H9 (cell line): ENCODE data around the gene LNX2. TPM values are rescaled to one million over a fixed set of nuclear protein-coding genes. Genes with fewer than 3 reads are reported as not detected.

Source experiments
- DNase-seq: peaks from one replicate; pipeline ENCODE4 v3.0.0-alpha.2; 2017
- H2AFZ ChIP-seq: one replicate; pipeline ENCODE4 v1.6.1; 2013; ENCODE audit warnings: mild to moderate bottlenecking, low read length, control low read depth, moderate library complexity
- H2AK5ac ChIP-seq: 2 replicates; pipeline ENCODE4 v1.6.1; 2013; ENCODE audit warnings: low read length, control low read depth, mixed read lengths; ENCODE audit not compliant: insufficient read length
- H2BK120ac ChIP-seq: one replicate; pipeline ENCODE4 v1.6.1; 2013; ENCODE audit warnings: low read depth, mild to moderate bottlenecking, low read length, control low read depth, inconsistent platforms; ENCODE audit not compliant: poor library complexity, severe bottlenecking
- H2BK12ac ChIP-seq: 2 replicates; pipeline ENCODE4 v1.6.1; 2013; ENCODE audit warnings: low read length, control low read depth, mixed read lengths, low read depth; ENCODE audit not compliant: insufficient read length
- H2BK15ac ChIP-seq: 2 replicates; pipeline ENCODE4 v1.6.1; 2013; ENCODE audit warnings: low read depth, low read length, control low read depth
- H2BK20ac ChIP-seq: one replicate; pipeline ENCODE4 v1.6.1; 2013; ENCODE audit warnings: low read depth, mild to moderate bottlenecking, low read length, control low read depth, inconsistent platforms; ENCODE audit not compliant: poor library complexity, severe bottlenecking
- H2BK5ac ChIP-seq: 2 replicates; pipeline ENCODE4 v1.6.1; 2013; ENCODE audit warnings: low read length, control low read depth, mixed read lengths; ENCODE audit not compliant: insufficient read length
- H3K14ac ChIP-seq: 2 replicates; pipeline ENCODE4 v1.6.1; 2013; ENCODE audit warnings: low read length, control low read depth; ENCODE audit not compliant: insufficient read depth
- H3K18ac ChIP-seq: 2 replicates; pipeline ENCODE4 v1.6.1; 2013; ENCODE audit warnings: low read depth, mild to moderate bottlenecking, mixed read lengths, low read length, control low read depth; ENCODE audit not compliant: insufficient read length
- H3K23ac ChIP-seq: 2 replicates; pipeline ENCODE4 v1.6.1; 2013; ENCODE audit warnings: low read length, control low read depth, mixed read lengths, low read depth; ENCODE audit not compliant: insufficient read length
- H3K23me2 ChIP-seq: 2 replicates; pipeline ENCODE4 v1.6.1; 2013; ENCODE audit warnings: low read depth, mild to moderate bottlenecking, mixed read lengths, low read length, control low read depth; ENCODE audit not compliant: insufficient read length, poor library complexity, severe bottlenecking
- H3K27ac ChIP-seq: 2 replicates; pipeline ENCODE4 v1.5.1; 2013; ENCODE audit warnings: low read length, control low read depth, mixed read lengths, low read depth; ENCODE audit not compliant: insufficient read length
- H3K27me3 ChIP-seq: 2 replicates; pipeline ENCODE4 v1.6.1; 2013; ENCODE audit warnings: low read length, control low read depth, inconsistent platforms; ENCODE audit not compliant: insufficient read depth
- H3K4ac ChIP-seq: 2 replicates; pipeline ENCODE4 v1.6.1; 2013; ENCODE audit warnings: low read depth, mild to moderate bottlenecking, control low read depth, inconsistent platforms, low read length, moderate library complexity
- H3K4me1 ChIP-seq: 2 replicates; pipeline ENCODE4 v1.6.1; 2013; ENCODE audit warnings: low read length, control low read depth, inconsistent platforms; ENCODE audit not compliant: insufficient read depth
- H3K4me2 ChIP-seq: 2 replicates; pipeline ENCODE4 v1.6.1; 2013; ENCODE audit warnings: low read length, control low read depth, mixed read lengths; ENCODE audit not compliant: insufficient read length, insufficient read depth
- H3K56ac ChIP-seq: 2 replicates; pipeline ENCODE4 v1.6.1; 2013; ENCODE audit warnings: low read depth, mild to moderate bottlenecking, mixed read lengths, low read length, control low read depth; ENCODE audit not compliant: insufficient read length
- H3K79me1 ChIP-seq: 2 replicates; pipeline ENCODE4 v1.6.1; 2013; ENCODE audit warnings: low read depth, mild to moderate bottlenecking, moderate library complexity, low read length, control low read depth, inconsistent platforms; ENCODE audit not compliant: insufficient read depth, poor library complexity, severe bottlenecking
- H3K79me2 ChIP-seq: 2 replicates; pipeline ENCODE4 v1.6.1; 2013; ENCODE audit warnings: low read length, control low read depth, inconsistent platforms; ENCODE audit not compliant: insufficient read depth
- H3K9ac ChIP-seq: 2 replicates; pipeline ENCODE4 v1.6.1; 2013; ENCODE audit warnings: low read length, control low read depth, mixed read lengths; ENCODE audit not compliant: insufficient read length; ENCODE audit errors: extremely low read depth
- H3K9me3 ChIP-seq: one replicate; pipeline ENCODE4 v1.6.1; 2013; ENCODE audit warnings: low read depth, low read length, inconsistent platforms; ENCODE audit not compliant: control insufficient read depth
- H3T11ph ChIP-seq: one replicate; pipeline ENCODE4 v1.6.1; 2013; ENCODE audit warnings: mild to moderate bottlenecking, low read length, control low read depth, inconsistent platforms
- H4K20me1 ChIP-seq: one replicate; pipeline ENCODE4 v1.6.1; 2013; ENCODE audit not compliant: control insufficient read depth, insufficient read length, insufficient read depth
- H4K5ac ChIP-seq: 2 replicates; pipeline ENCODE4 v1.6.1; 2013; ENCODE audit warnings: low read depth, mild to moderate bottlenecking, mixed read lengths, low read length, control low read depth; ENCODE audit not compliant: insufficient read length
- H4K8ac ChIP-seq: replicated peaks from 2 replicates; pipeline ENCODE4 v1.6.1; 2013; ENCODE audit warnings: low read length, control low read depth, mixed read lengths, low read depth; ENCODE audit not compliant: insufficient read length
- H4K91ac ChIP-seq: 2 replicates; pipeline ENCODE4 v1.6.1; 2013; ENCODE audit warnings: low read depth, mild to moderate bottlenecking, moderate library complexity, mixed read lengths, low read length, control low read depth; ENCODE audit not compliant: insufficient read length
- H3K27ac Mint-ChIP-seq, 3 experiments: 2 replicates in 2 of 3; 3 replicates in 1 of 3; pipeline ENCODE4 v1.8.0; 2020 to 2021; ENCODE audit warnings: mixed read lengths in 3 of 3, mild to moderate bottlenecking in 1 of 3, moderate library complexity in 1 of 3
- H3K27me3 Mint-ChIP-seq: 2 replicates; pipeline ENCODE4 v1.8.0; 2021; ENCODE audit warnings: low read depth, mild to moderate bottlenecking, moderate library complexity, mixed read lengths
- H3K36me3 Mint-ChIP-seq, 3 experiments: 2 replicates in 2 of 3; 3 replicates in 1 of 3; pipeline ENCODE4 v1.8.0; 2020 to 2021; ENCODE audit warnings: low read depth in 3 of 3, mixed read lengths in 3 of 3; ENCODE audit not compliant: insufficient read depth in 1 of 3
- H3K4me1 Mint-ChIP-seq, 2 experiments: 2 replicates each; pipeline ENCODE4 v1.8.0; 2020; ENCODE audit warnings: mixed read lengths in 2 of 2
- H3K4me3 Mint-ChIP-seq, 2 experiments: 2 replicates in 1 of 2; 3 replicates in 1 of 2; pipeline ENCODE4 v1.8.0; 2020 to 2021; ENCODE audit warnings: mild to moderate bottlenecking in 2 of 2, mixed read lengths in 2 of 2, moderate library complexity in 1 of 2
- H3K9me3 Mint-ChIP-seq, 2 experiments: 2 replicates in 1 of 2; 3 replicates in 1 of 2; pipeline ENCODE4 v1.8.0; 2020; ENCODE audit warnings: mild to moderate bottlenecking in 2 of 2, mixed read lengths in 2 of 2, moderate library complexity in 1 of 2
- CTCF ChIP-seq: fragments of 200-600 bp; sonication (generic); conservative IDR thresholded peaks from 3 replicates; pipeline ENCODE4 v1.8.0; 2021; ENCODE audit warnings: antibody characterized with exemption, mild to moderate bottlenecking
- WGBS: extraction: QIAGEN DNeasy Blood & Tissue Kit; methylation state at CpG from one replicate; pipeline ENCODE4 v1.1.7; 2013; ENCODE audit warnings: missing lambda C conversion rate, low lambda C conversion rate, mixed read lengths; ENCODE audit not compliant: insufficient read length; ENCODE audit errors: extremely low coverage; 5-methylcytosine and 5-hydroxymethylcytosine counted together
- total RNA-seq: library from RNA; stranded (reverse); gene quantifications from 2 replicates; pipeline ENCODE4 v1.2.1, GENCODE V29; 2021

LNX2 gene
- total RNA-seq, 1 experiment from 2014 or later: 12.4 TPM

GRCh38 chr13:27650312-27650711 is 30.0 kb upstream of the LNX2 start:
- Histone ChIP-seq H3K4ac (no peak overlapping the region), H3K18ac (no peak overlapping the region), H3K56ac (no peak overlapping the region), H3K14ac (no peak overlapping the region), H3K4me1 (peaks cover 2% of the 10 kb centered on the region; the same call in 1 of the 2 replicates), H3K79me2 (no peaks in the 10 kb centered on the region), H4K8ac (no peak overlapping the region), H2BK20ac (no peak overlapping the region), H3K4me2 (no peak overlapping the region), H3K9ac (no peak overlapping the region), H3K27ac (no peak overlapping the region), H4K20me1 (no peaks in the 10 kb centered on the region), H2BK5ac (no peak overlapping the region), H2AFZ (no peak overlapping the region), H3K9me3 (peaks cover 21% of the 10 kb centered on the region), H3K23ac (no peak overlapping the region), H2AK5ac (no peak overlapping the region), H2BK12ac (no peak overlapping the region), H3T11ph (no peak overlapping the region), H3K27me3 (no peaks in the 10 kb centered on the region), H2BK15ac (no peak overlapping the region), H4K5ac (no peak overlapping the region), H3K79me1 (no peaks in the 10 kb centered on the region), H2BK120ac (no peak overlapping the region), H4K91ac (no peak overlapping the region), H3K23me2 (no peaks in the 10 kb centered on the region)
- peaks cover 49 to 54% (median 52%) of the 10 kb centered on the region in 3 experiments for H3K36me3 Mint-ChIP-seq
- peaks cover 4% of the 10 kb centered on the region in 2 experiments for H3K4me1 Mint-ChIP-seq
- DNase-seq: no peak
- no peak for TF ChIP-seq CTCF
- H3K4me3 Mint-ChIP-seq: no peak overlapping the region
- H3K27ac Mint-ChIP-seq: no peak overlapping the region
- no peaks in the 10 kb centered on the region for H3K27me3 Mint-ChIP-seq
- WGBS: no CpG with 5 or more reads among the region's 1 CpG
- peaks cover 27 to 29% of the 10 kb centered on the region in 2 experiments for H3K9me3 Mint-ChIP-seq
